HL-60 (cell line): ENCODE data around the gene GINM1.

Source experiments
- GABPA ChIP-seq: IDR thresholded peaks from 2 replicates; pipeline ENCODE4 v1.6.1; 2012; ENCODE audit warnings: low read depth
- POLR2AphosphoS5 ChIP-seq: IDR thresholded peaks from 2 replicates; pipeline ENCODE4 v1.6.1; 2012; ENCODE audit warnings: low read depth
- REST ChIP-seq: IDR thresholded peaks from 2 replicates; pipeline ENCODE4 v1.6.1; 2012; ENCODE audit warnings: low read depth; ENCODE audit not compliant: insufficient replicate concordance
- TF ChIP-seq, protein P1 (sequence below): IDR thresholded peaks from one replicate; pipeline ENCODE4 v1.5.1; 2011; ENCODE audit warnings: low read length, control low read depth, inconsistent platforms; ENCODE audit not compliant: insufficient read depth

GRCh38 chr6:149534742-149535141 lies 31.4 kb upstream of the GINM1 start:
- TF ChIP-seq REST (no peak), POLR2AphosphoS5 (no peak), GABPA (no peak)
- TF ChIP-seq, protein P1, sequence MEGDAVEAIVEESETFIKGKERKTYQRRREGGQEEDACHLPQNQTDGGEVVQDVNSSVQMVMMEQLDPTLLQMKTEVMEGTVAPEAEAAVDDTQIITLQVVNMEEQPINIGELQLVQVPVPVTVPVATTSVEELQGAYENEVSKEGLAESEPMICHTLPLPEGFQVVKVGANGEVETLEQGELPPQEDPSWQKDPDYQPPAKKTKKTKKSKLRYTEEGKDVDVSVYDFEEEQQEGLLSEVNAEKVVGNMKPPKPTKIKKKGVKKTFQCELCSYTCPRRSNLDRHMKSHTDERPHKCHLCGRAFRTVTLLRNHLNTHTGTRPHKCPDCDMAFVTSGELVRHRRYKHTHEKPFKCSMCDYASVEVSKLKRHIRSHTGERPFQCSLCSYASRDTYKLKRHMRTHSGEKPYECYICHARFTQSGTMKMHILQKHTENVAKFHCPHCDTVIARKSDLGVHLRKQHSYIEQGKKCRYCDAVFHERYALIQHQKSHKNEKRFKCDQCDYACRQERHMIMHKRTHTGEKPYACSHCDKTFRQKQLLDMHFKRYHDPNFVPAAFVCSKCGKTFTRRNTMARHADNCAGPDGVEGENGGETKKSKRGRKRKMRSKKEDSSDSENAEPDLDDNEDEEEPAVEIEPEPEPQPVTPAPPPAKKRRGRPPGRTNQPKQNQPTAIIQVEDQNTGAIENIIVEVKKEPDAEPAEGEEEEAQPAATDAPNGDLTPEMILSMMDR: no peak
